ENCODE results near the gene LCE1E.

LCE1E gene

DNA sequence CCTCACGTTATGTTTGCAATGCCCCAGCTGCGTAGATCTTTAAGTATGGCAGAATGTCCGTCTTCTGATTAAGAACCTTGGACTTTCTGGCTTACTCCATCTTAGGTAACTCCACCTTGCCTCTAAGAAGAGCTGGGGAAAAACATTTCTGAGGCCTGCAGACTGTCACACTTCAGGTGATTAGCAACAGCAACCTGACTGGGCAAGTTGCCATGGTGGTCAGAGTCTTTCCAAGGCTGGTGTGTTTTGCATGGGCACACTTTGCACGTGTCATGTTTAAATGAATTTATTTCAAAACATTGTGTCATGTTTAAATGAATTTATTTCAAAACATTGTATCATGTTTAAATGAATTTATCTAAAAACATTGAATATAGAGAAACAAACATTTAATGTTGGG, 27.4 kb upstream of the LCE1E start:
- H3K9me3 ChIP-seq (ENCODE audit: control insufficient read depth, insufficient read depth, low read depth, low read length): no peaks in the 10 kb centered on the region

DNA sequence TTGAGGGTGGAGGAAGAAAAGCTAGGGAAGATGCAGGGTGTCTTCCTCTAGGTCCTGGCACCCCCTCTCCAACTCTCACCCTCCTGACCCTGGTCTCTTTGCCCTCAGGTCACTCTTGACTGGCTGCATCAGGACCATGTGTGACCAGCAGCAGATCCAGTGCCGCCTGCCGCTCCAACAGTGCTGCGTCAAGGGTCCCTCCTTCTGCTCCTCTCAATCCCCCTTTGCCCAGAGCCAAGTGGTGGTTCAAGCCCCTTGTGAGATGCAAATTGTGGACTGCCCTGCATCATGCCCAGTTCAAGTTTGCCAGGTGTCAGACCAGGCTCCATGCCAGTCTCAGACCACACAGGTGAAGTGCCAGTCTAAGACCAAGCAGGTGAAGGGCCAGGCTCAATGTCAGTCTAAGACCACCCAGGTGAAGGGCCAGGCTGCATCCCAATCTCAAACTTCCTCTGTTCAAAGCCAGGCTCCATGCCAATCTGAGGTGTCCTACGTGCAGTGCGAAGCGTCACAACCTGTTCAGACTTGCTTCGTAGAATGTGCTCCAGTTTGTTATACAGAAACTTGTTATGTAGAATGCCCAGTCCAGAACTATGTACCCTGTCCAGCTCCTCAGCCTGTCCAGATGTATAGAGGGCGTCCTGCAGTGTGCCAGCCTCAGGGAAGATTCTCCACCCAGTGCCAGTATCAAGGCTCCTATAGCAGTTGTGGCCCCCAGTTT, 26.4 kb upstream of the LCE1E start:
- Histone ChIP-seq H3K27ac (ENCODE audit: extremely low read depth, low read depth, low read length) (no peak overlapping the region), H3K4me3 (ENCODE audit: low read depth, low read length) (no peak overlapping the region), H3K36me3 (ENCODE audit: control insufficient read depth in 2 of 2, insufficient read depth in 1 of 2, low read length in 2 of 2) (no peaks in the 10 kb centered on the region), H3K9me3 (ENCODE audit: control insufficient read depth, insufficient read depth, low read depth, low read length) (no peaks in the 10 kb centered on the region), H3K4me1 (ENCODE audit: control insufficient read depth, insufficient read depth, low read length) (no peaks in the 10 kb centered on the region)
- POLR2A ChIA-PET: no interaction called here
- CTCF ChIA-PET: interaction anchor here (0.6 to 1.0 kb wide), 2 partner anchors 106 to 425 kb away, joined by 3 to 4 read pairs; no protein-coding TSS in a partner anchor
- TF ChIP-seq ZNF529 (tag by site-specific recombination; IDR thresholded peaks at IDR 0.05; ENCODE audit: insufficient replicate concordance): no peak
- TF ChIP-seq ZNF350 (tag by site-specific recombination; IDR thresholded peaks at IDR 0.05): no peak
- TF ChIP-seq ZNF366 (tag by site-specific recombination; conservative IDR thresholded peaks at IDR 0.05): no peak
- no peak for TF ChIP-seq SCRT2 (tag by site-specific recombination; IDR thresholded peaks at IDR 0.05)
- TF ChIP-seq SP7 (tag by site-specific recombination; IDR thresholded peaks at IDR 0.05): no peak
- TF ChIP-seq ZSCAN23 (tag by site-specific recombination; IDR thresholded peaks at IDR 0.05): no peak
- TF ChIP-seq ZFHX2 (tag by site-specific recombination; conservative IDR thresholded peaks at IDR 0.05): no peak
- TF ChIP-seq KLF8 (tag by site-specific recombination; IDR thresholded peaks at IDR 0.05): no peak
- no peak for TF ChIP-seq ZNF10 (tag by site-specific recombination; IDR thresholded peaks at IDR 0.05)
- no peak for TF ChIP-seq HIC1 (tag by site-specific recombination; IDR thresholded peaks at IDR 0.05)
- TF ChIP-seq ZNF768 (tag by site-specific recombination; IDR thresholded peaks at IDR 0.05): no peak
- TF ChIP-seq, protein P1, sequence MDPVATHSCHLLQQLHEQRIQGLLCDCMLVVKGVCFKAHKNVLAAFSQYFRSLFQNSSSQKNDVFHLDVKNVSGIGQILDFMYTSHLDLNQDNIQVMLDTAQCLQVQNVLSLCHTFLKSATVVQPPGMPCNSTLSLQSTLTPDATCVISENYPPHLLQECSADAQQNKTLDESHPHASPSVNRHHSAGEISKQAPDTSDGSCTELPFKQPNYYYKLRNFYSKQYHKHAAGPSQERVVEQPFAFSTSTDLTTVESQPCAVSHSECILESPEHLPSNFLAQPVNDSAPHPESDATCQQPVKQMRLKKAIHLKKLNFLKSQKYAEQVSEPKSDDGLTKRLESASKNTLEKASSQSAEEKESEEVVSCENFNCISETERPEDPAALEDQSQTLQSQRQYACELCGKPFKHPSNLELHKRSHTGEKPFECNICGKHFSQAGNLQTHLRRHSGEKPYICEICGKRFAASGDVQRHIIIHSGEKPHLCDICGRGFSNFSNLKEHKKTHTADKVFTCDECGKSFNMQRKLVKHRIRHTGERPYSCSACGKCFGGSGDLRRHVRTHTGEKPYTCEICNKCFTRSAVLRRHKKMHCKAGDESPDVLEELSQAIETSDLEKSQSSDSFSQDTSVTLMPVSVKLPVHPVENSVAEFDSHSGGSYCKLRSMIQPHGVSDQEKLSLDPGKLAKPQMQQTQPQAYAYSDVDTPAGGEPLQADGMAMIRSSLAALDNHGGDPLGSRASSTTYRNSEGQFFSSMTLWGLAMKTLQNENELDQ (tag by site-specific recombination; IDR thresholded peaks at IDR 0.05; ENCODE audit: low read depth): no peak
- TF ChIP-seq ATF2 (tag by site-specific recombination; IDR thresholded peaks at IDR 0.05; ENCODE audit: low read depth): no peak
- TF ChIP-seq ZNF654 (tag by site-specific recombination; IDR thresholded peaks at IDR 0.05; ENCODE audit: low read depth): no peak
- TF ChIP-seq GFI1B (tag by site-specific recombination; IDR thresholded peaks at IDR 0.05): no peak
- no peak for TF ChIP-seq GLI2 (tag by site-specific recombination; IDR thresholded peaks at IDR 0.05; ENCODE audit: borderline replicate concordance, low read depth)
- TF ChIP-seq ZNF292 (tag by site-specific recombination; IDR thresholded peaks at IDR 0.05; ENCODE audit: borderline replicate concordance, low read depth): no peak
- no peak for TF ChIP-seq MEIS1 (CRISPR knock-in tag; IDR thresholded peaks at IDR 0.05; ENCODE audit: borderline replicate concordance)
- no peak for TF ChIP-seq ZSCAN18 (tag by site-specific recombination; IDR thresholded peaks at IDR 0.05)

More for the DNA sequence above, 27.4 kb upstream of the LCE1E start:
- no peak overlapping the region for H3K27ac ChIP-seq (ENCODE audit: extremely low read depth, low read depth, low read length)
- TF ChIP-seq ZNF138 (tag by site-specific recombination; IDR thresholded peaks at IDR 0.05; ENCODE audit: borderline replicate concordance): no peak
- TF ChIP-seq ZNF560 (tag by site-specific recombination; IDR thresholded peaks at IDR 0.05; ENCODE audit: borderline replicate concordance): no peak
- no peaks in the 10 kb centered on the region for H3K36me3 ChIP-seq (ENCODE audit: control insufficient read depth in 2 of 2, insufficient read depth in 1 of 2, low read length in 2 of 2)
- no peaks in the 10 kb centered on the region for H3K4me1 ChIP-seq (ENCODE audit: control insufficient read depth, insufficient read depth, low read length)
- ChIA-PET POLR2A (no interaction called here), CTCF (interaction anchor here (0.5 to 0.7 kb wide), 3 partner anchors 16 to 300 kb away, joined by 3 to 4 read pairs (median 3); partner anchors contain the start of gene LCE1F)
- H3K4me3 ChIP-seq (ENCODE audit: low read depth, low read length): no peak overlapping the region
